GM19467 (cell line): ENCODE measurements around the gene LUC7L.

Experiments
- ATAC-seq: cut with Tn5 transposase; IDR thresholded peaks from one replicate; pipeline ENCODE4 v1.9.1; 2021; ENCODE audit warnings: mild to moderate bottlenecking, moderate library complexity; ENCODE audit not compliant: unreplicated experiment

LUC7L gene

GRCh38 chr16:149024-149660 lies 80.1 kb downstream of the LUC7L start:
- ATAC-seq, result no peak

- ATAC-seq, result no peak
These were observed 82.6 kb downstream of the LUC7L start for GRCh38 chr16:146646-147045.

GRCh38 chr16:144797-145252 lies 84.4 kb downstream of the LUC7L start:
- ATAC-seq, result no peak

GRCh38 chr16:143456-143855 lies 85.8 kb downstream of the LUC7L start:
- no peak for ATAC-seq

GRCh38 chr16:143047-143446 lies 86.2 kb downstream of the LUC7L start:
- no peak for ATAC-seq

- no peak for ATAC-seq
These were observed 86.8 kb downstream of the LUC7L start for GRCh38 chr16:142405-142967.

- ATAC-seq, result no peak
These were observed 88.9 kb downstream of the LUC7L start for GRCh38 chr16:140175-140857.
